ENCODE measurements around the gene TMEM100.

TMEM100 gene, protein sequence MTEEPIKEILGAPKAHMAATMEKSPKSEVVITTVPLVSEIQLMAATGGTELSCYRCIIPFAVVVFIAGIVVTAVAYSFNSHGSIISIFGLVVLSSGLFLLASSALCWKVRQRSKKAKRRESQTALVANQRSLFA

DNA sequence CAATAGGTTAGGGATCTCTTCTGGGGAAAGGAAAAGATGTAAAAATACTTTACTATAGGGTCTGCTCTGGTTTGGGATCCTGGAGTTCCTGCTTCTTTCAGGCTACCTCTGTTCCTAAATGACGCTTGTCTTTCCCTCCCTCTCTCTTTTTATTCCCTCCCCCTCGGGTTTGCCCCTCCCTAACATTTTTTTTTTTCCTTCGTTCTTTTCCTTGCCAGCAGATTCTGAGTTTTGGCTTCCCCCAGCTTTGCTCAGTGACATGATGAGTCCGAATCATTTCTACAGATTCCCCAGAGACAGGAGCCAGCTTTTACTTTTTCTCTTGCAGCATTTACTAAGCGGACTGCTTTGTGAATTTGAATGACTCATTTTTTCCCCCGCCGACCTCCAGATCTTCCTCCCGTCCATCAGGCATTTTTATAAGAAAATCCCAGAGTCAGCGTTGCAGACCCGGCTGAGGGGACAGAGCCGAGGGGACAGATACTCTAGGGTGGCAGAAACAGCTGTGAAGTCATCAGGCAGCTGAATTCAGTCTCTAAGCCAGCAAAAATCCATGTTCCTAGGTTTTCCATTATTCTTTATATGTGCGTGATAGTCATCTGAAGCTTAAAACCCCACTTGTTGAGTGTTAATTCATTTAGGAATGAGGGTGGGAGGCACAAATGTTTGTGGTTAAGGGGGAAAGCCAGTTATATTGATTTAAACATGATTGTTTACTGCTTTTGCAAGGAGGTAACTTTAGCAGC is at the start of gene TMEM100:
TSS of gene TMEM100 (minus strand) at position 123 of the 746 bp plus-strand sequence. CDS start 1,794 bp downstream, outside the sequence.
- POLR2A ChIA-PET = interaction anchor here (1.6 to 2.3 kb wide), 3 partner anchors 8 to 28 kb away, joined by 5 to 11 read pairs (median 11); partner anchors contain the start of gene PCTP
- peak; percentile 19 for DNase-seq (ENCODE audit: extremely low spot score)

DNA sequence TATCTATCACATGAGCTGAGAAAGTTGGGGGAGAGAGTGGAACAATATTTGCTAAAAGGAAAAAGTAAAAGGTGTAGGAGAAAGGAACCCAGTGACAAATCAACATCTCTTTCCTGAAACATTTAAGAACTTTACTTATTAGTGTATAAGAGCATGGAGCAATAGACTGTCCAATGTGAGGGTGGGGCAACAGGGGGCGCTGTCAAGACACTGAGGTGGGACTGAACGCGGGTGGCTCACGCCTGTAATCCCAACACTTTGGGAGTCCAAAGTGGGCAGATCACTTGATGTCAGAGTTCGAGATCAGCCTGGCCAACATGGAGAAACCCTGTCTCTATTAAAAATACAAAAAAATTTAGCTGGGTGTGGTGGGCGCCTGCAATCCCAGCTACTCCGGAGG is 49.4 kb upstream of the TMEM100 start:
- CTCF ChIA-PET = interaction anchor here (0.6 to 1.2 kb wide), 3 partner anchors 21 to 626 kb away, joined by 3 to 4 read pairs (median 3); partner anchors contain the start of gene PCTP
- POLR2A ChIA-PET = no interaction called here
- DNase-seq (ENCODE audit: extremely low spot score) = no peak
- no peak for TF ChIP-seq NFRKB (IDR thresholded peaks at IDR 0.05)
- TF ChIP-seq, protein P1, sequence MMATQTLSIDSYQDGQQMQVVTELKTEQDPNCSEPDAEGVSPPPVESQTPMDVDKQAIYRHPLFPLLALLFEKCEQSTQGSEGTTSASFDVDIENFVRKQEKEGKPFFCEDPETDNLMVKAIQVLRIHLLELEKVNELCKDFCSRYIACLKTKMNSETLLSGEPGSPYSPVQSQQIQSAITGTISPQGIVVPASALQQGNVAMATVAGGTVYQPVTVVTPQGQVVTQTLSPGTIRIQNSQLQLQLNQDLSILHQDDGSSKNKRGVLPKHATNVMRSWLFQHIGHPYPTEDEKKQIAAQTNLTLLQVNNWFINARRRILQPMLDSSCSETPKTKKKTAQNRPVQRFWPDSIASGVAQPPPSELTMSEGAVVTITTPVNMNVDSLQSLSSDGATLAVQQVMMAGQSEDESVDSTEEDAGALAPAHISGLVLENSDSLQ (IDR thresholded peaks at IDR 0.05) = no peak
- no peak for TF ChIP-seq BHLHE40 (IDR thresholded peaks at IDR 0.05; ENCODE audit: borderline replicate concordance)
- no peak for TF ChIP-seq FOXA1 (IDR thresholded peaks at IDR 0.05)
- no peak for TF ChIP-seq TARDBP (IDR thresholded peaks at IDR 0.05)
- no peak for TF ChIP-seq ZNF384 (IDR thresholded peaks at IDR 0.05)
- TF ChIP-seq ELF4 (IDR thresholded peaks at IDR 0.05) = no peak
- no peak for TF ChIP-seq HDGF (IDR thresholded peaks at IDR 0.05; ENCODE audit: borderline replicate concordance)
- TF ChIP-seq L3MBTL2 (conservative IDR thresholded peaks at IDR 0.05) = no peak
- TF ChIP-seq SUZ12 (IDR thresholded peaks at IDR 0.05) = no peak
- no peak for TF ChIP-seq FOXK2 (IDR thresholded peaks at IDR 0.05)
- no peak for TF ChIP-seq LEF1 (IDR thresholded peaks at IDR 0.05; ENCODE audit: borderline replicate concordance)
- TF ChIP-seq SP1 (IDR thresholded peaks at IDR 0.05) = no peak
- no peak for TF ChIP-seq FOXM1 (IDR thresholded peaks at IDR 0.05; ENCODE audit: borderline replicate concordance)
- no peak for TF ChIP-seq ARNT (IDR thresholded peaks at IDR 0.05)
- TF ChIP-seq CTBP1 (IDR thresholded peaks at IDR 0.05; ENCODE audit: borderline replicate concordance) = no peak

More for the DNA sequence above, at the start of gene TMEM100:
- TF ChIP-seq, protein P1 (IDR thresholded peaks at IDR 0.05) = peak; percentile 20; the same call in 1 of the 2 replicates
- no peak for TF ChIP-seq TARDBP (IDR thresholded peaks at IDR 0.05)
- no peak for TF ChIP-seq FOXA1 (IDR thresholded peaks at IDR 0.05)
- peak; percentile 74 for TF ChIP-seq ZNF384 (IDR thresholded peaks at IDR 0.05)
- CTCF ChIA-PET = interaction anchor here (1.0 to 1.3 kb wide), 2 partner anchors 8 to 11 kb away, joined by 4 to 9 read pairs; no protein-coding TSS in a partner anchor

DNA sequence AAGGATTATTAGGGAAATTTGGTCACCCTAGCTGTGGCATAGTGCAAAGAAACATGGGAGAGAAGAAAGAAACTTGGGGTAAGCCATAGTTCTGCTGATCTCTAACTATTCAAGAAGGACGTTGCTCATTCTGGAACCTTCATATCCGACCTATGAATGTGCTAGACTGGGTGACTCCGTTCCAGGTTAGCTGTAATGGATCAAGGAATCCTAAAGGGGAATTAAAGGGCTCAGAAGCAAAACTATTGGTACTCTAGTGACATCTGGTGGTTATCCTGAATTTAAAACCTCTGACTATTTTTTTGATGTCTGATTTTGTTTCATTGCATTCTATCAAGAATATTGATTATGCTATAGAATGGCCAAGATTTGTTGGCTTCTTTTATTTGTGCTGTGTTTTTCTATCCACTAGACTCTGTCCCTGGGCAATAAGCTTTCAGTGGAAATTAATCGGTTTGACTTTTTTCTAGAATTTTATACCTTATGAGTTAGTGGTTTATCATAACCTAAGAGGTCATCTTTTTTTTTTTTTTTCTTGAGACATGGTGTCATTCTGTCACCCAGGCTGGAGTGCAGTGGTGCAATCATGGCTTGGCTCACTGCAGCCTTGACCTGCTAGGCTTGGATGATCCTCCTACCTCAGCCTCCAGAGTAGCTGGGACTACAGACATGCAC is 47.7 kb upstream of the TMEM100 start:
- peak; percentile 69 for DNase-seq (ENCODE audit: extremely low spot score)
- POLR2A ChIA-PET = no interaction called here
- TF ChIP-seq HDGF (IDR thresholded peaks at IDR 0.05; ENCODE audit: borderline replicate concordance) (no peak), LEF1 (IDR thresholded peaks at IDR 0.05; ENCODE audit: borderline replicate concordance) (no peak), BHLHE40 (IDR thresholded peaks at IDR 0.05; ENCODE audit: borderline replicate concordance) (no peak), ELF4 (IDR thresholded peaks at IDR 0.05) (no peak), SUZ12 (IDR thresholded peaks at IDR 0.05) (no peak)
- CTCF ChIA-PET = interaction anchor here (0.5 to 1.7 kb wide), 10 partner anchors 11 to 946 kb away, joined by 3 to 5 read pairs (median 4); no protein-coding TSS in a partner anchor

DNA sequence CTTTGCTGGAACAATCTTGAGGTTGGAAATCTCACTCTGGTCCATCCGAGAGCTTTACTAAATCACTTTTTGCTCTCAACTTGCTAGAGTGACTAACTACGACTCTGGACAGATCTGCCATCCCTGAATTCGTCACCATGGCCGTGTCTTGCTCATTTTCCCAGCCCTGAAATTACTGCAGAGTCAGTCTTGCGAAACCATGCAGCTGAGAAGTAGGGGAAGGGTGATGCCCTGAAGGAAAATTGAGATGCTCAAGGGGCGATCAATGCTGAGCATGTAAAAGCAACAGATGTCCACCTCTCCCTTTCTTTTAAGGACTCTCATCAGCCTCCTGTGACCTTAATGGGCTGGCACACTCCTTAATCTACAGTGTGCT is 46.9 kb upstream of the TMEM100 start:
- DNase-seq (ENCODE audit: extremely low spot score) = no peak
- CTCF ChIA-PET = interaction anchor here (0.7 to 1.7 kb wide), 5 partner anchors 11 to 248 kb away, joined by 3 to 5 read pairs (median 3); no protein-coding TSS in a partner anchor
- POLR2A ChIA-PET = no interaction called here
- TF ChIP-seq TARDBP (IDR thresholded peaks at IDR 0.05) (no peak), ZNF384 (IDR thresholded peaks at IDR 0.05) (no peak), SUZ12 (IDR thresholded peaks at IDR 0.05) (no peak), FOXA1 (IDR thresholded peaks at IDR 0.05) (no peak), NFRKB (IDR thresholded peaks at IDR 0.05) (no peak), BHLHE40 (IDR thresholded peaks at IDR 0.05; ENCODE audit: borderline replicate concordance) (no peak), ARNT (IDR thresholded peaks at IDR 0.05) (no peak), LEF1 (IDR thresholded peaks at IDR 0.05; ENCODE audit: borderline replicate concordance) (no peak), ELF4 (IDR thresholded peaks at IDR 0.05) (no peak)
- TF ChIP-seq, protein P1 (IDR thresholded peaks at IDR 0.05) = no peak

DNA sequence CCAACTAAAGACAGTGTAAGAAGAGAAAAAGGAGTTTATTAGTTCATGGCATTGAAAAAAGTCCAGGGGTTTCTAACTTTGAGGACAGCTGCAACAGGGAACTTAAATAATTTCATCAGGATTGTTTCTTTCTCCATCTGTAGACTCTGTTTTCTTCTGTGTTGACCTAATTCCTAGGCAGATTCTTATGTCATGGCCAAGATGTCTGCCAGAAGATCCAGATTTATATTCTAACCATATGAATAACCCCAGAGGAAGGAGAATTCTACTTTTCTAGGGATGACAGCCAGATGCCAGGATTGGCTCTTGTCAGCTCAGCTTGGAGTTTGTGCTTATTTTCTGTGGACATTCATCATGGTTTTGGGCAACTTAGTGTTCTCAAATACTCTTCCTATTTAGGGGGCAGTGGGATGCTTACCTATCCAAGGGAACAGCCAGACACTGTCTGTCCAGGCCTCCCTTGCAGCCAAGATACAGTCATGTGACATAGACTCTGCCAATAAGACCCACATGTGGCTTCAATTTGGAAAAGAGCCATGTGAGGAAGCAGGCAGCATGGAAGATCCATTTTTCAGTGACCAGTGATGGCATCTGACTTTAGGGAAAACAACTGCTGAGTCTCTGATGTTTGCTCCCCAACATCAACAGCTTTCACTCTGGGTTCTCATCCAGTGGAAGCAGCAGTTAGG is 46.4 kb upstream of the TMEM100 start:
- ChIA-PET POLR2A (no interaction called here), CTCF (interaction anchor here (0.7 to 1.6 kb wide), 3 partner anchors 37 to 248 kb away, joined by 3 read pairs; no protein-coding TSS in a partner anchor)
- no peak for DNase-seq (ENCODE audit: extremely low spot score)
- TF ChIP-seq ZNF384 (IDR thresholded peaks at IDR 0.05) = no peak
- no peak for TF ChIP-seq ARNT (IDR thresholded peaks at IDR 0.05)
- no peak for TF ChIP-seq FOXA1 (IDR thresholded peaks at IDR 0.05)
- TF ChIP-seq TARDBP (IDR thresholded peaks at IDR 0.05) = no peak
- TF ChIP-seq BHLHE40 (IDR thresholded peaks at IDR 0.05; ENCODE audit: borderline replicate concordance) = no peak

All from HEK293T (cell line).